Measurements from ENCODE around the gene GAST.
"Not testable (repeated sequence)": the region's sequence is repeated elsewhere in the genome, so short reads cannot be mapped to it uniquely, and the experiment has no call there.

The GAST gene

GRCh38 chr17:41700843-41701242, 11.3 kb upstream of the GAST start:
- not testable (repeated sequence) for H3K36me3 ChIP-seq (ENCODE audit: control insufficient read depth, insufficient read depth, low read length); H3K4me1 ChIP-seq (ENCODE audit: control insufficient read depth, insufficient read depth, low read length); H3K9me3 ChIP-seq (ENCODE audit: control insufficient read depth, insufficient read depth, low read length); H3K9ac ChIP-seq (ENCODE audit: low read depth, low read length); H3K4me3 ChIP-seq (ENCODE audit: low read depth, low read length)
- H3K27me3 ChIP-seq (ENCODE audit: control insufficient read depth, insufficient read depth, low read length), result peaks cover 11% of the 10 kb centered on the region

- no peaks in the 10 kb centered on the region for H3K36me3 ChIP-seq (ENCODE audit: control insufficient read depth, insufficient read depth, low read length)
- H3K9ac ChIP-seq (ENCODE audit: low read depth, low read length), result no peak overlapping the region
- H3K9me3 ChIP-seq (ENCODE audit: control insufficient read depth, insufficient read depth, low read length), result no peaks in the 10 kb centered on the region
- H3K4me3 ChIP-seq (ENCODE audit: low read depth, low read length), result no peak overlapping the region
- peaks cover 8% of the 10 kb centered on the region for H3K4me1 ChIP-seq (ENCODE audit: control insufficient read depth, insufficient read depth, low read length)
- H3K27me3 ChIP-seq (ENCODE audit: control insufficient read depth, insufficient read depth, low read length), result peaks cover 25% of the 10 kb centered on the region
Observed at GRCh38 chr17:41702712-41703111, 9.4 kb upstream of the GAST start.

GRCh38 chr17:41705271-41705991, 6.7 kb upstream of the GAST start:
- H3K4me3 ChIP-seq (ENCODE audit: low read depth, low read length), result no peak overlapping the region
- H3K9ac ChIP-seq (ENCODE audit: low read depth, low read length), result no peak overlapping the region
- peaks cover 8% of the 10 kb centered on the region for H3K4me1 ChIP-seq (ENCODE audit: control insufficient read depth, insufficient read depth, low read length)
- peaks cover 52% of the 10 kb centered on the region for H3K27me3 ChIP-seq (ENCODE audit: control insufficient read depth, insufficient read depth, low read length)
- no peaks in the 10 kb centered on the region for H3K36me3 ChIP-seq (ENCODE audit: control insufficient read depth, insufficient read depth, low read length)
- no peaks in the 10 kb centered on the region for H3K9me3 ChIP-seq (ENCODE audit: control insufficient read depth, insufficient read depth, low read length)

- Histone ChIP-seq H3K36me3 (ENCODE audit: control insufficient read depth, insufficient read depth, low read length) (no peaks in the 10 kb centered on the region), H3K4me1 (ENCODE audit: control insufficient read depth, insufficient read depth, low read length) (peaks cover 8% of the 10 kb centered on the region), H3K9ac (ENCODE audit: low read depth, low read length) (no peak overlapping the region), H3K27me3 (ENCODE audit: control insufficient read depth, insufficient read depth, low read length) (peaks cover 73% of the 10 kb centered on the region), H3K9me3 (ENCODE audit: control insufficient read depth, insufficient read depth, low read length) (no peaks in the 10 kb centered on the region), H3K4me3 (ENCODE audit: low read depth, low read length) (no peak overlapping the region)
Observed at GRCh38 chr17:41707803-41708669, 4.1 kb upstream of the GAST start.

- peaks cover 68% of the 10 kb centered on the region for H3K27me3 ChIP-seq (ENCODE audit: control insufficient read depth, insufficient read depth, low read length)
- no peak overlapping the region for H3K9ac ChIP-seq (ENCODE audit: low read depth, low read length)
- H3K36me3 ChIP-seq (ENCODE audit: control insufficient read depth, insufficient read depth, low read length), result no peaks in the 10 kb centered on the region
- H3K4me1 ChIP-seq (ENCODE audit: control insufficient read depth, insufficient read depth, low read length), result peaks cover 6% of the 10 kb centered on the region
- H3K4me3 ChIP-seq (ENCODE audit: low read depth, low read length), result no peak overlapping the region
- no peaks in the 10 kb centered on the region for H3K9me3 ChIP-seq (ENCODE audit: control insufficient read depth, insufficient read depth, low read length)
Observed at GRCh38 chr17:41710472-41711090, 1.6 kb upstream of the GAST start.

- H3K27me3 ChIP-seq (ENCODE audit: control insufficient read depth, insufficient read depth, low read length), result peaks cover 6% of the 10 kb centered on the region
- no peak overlapping the region for H3K4me3 ChIP-seq (ENCODE audit: low read depth, low read length)
- no peaks in the 10 kb centered on the region for H3K9me3 ChIP-seq (ENCODE audit: control insufficient read depth, insufficient read depth, low read length)
- H3K4me1 ChIP-seq (ENCODE audit: control insufficient read depth, insufficient read depth, low read length), result no peaks in the 10 kb centered on the region
- no peak overlapping the region for H3K9ac ChIP-seq (ENCODE audit: low read depth, low read length)
- no peaks in the 10 kb centered on the region for H3K36me3 ChIP-seq (ENCODE audit: control insufficient read depth, insufficient read depth, low read length)
Observed at GRCh38 chr17:41717408-41718286, 5.5 kb downstream of the GAST start.

GRCh38 chr17:41718287-41718645, 6.1 kb downstream of the GAST start:
- Histone ChIP-seq H3K4me3 (ENCODE audit: low read depth, low read length) (no peak overlapping the region), H3K27me3 (ENCODE audit: control insufficient read depth, insufficient read depth, low read length) (peaks cover 4% of the 10 kb centered on the region), H3K9ac (ENCODE audit: low read depth, low read length) (no peak overlapping the region), H3K36me3 (ENCODE audit: control insufficient read depth, insufficient read depth, low read length) (no peaks in the 10 kb centered on the region), H3K4me1 (ENCODE audit: control insufficient read depth, insufficient read depth, low read length) (no peaks in the 10 kb centered on the region), H3K9me3 (ENCODE audit: control insufficient read depth, insufficient read depth, low read length) (no peaks in the 10 kb centered on the region)

GRCh38 chr17:41722231-41722630, 10.1 kb downstream of the GAST start:
- Histone ChIP-seq H3K4me3 (ENCODE audit: low read depth, low read length) (no peak overlapping the region), H3K27me3 (ENCODE audit: control insufficient read depth, insufficient read depth, low read length) (no peaks in the 10 kb centered on the region), H3K9ac (ENCODE audit: low read depth, low read length) (no peak overlapping the region), H3K36me3 (ENCODE audit: control insufficient read depth, insufficient read depth, low read length) (no peaks in the 10 kb centered on the region), H3K4me1 (ENCODE audit: control insufficient read depth, insufficient read depth, low read length) (no peaks in the 10 kb centered on the region), H3K9me3 (ENCODE audit: control insufficient read depth, insufficient read depth, low read length) (no peaks in the 10 kb centered on the region)

- Histone ChIP-seq H3K27me3 (ENCODE audit: control insufficient read depth, insufficient read depth, low read length) (no peaks in the 10 kb centered on the region), H3K9me3 (ENCODE audit: control insufficient read depth, insufficient read depth, low read length) (no peaks in the 10 kb centered on the region), H3K4me3 (ENCODE audit: low read depth, low read length) (no peak overlapping the region), H3K9ac (ENCODE audit: low read depth, low read length) (no peak overlapping the region), H3K36me3 (ENCODE audit: control insufficient read depth, insufficient read depth, low read length) (no peaks in the 10 kb centered on the region), H3K4me1 (ENCODE audit: control insufficient read depth, insufficient read depth, low read length) (no peaks in the 10 kb centered on the region)
Observed at GRCh38 chr17:41723801-41724475, 11.8 kb downstream of the GAST start.

GRCh38 chr17:41724476-41725050, 12.4 kb downstream of the GAST start:
- Histone ChIP-seq H3K36me3 (ENCODE audit: control insufficient read depth, insufficient read depth, low read length) (no peaks in the 10 kb centered on the region), H3K9ac (ENCODE audit: low read depth, low read length) (no peak overlapping the region), H3K4me3 (ENCODE audit: low read depth, low read length) (no peak overlapping the region), H3K27me3 (ENCODE audit: control insufficient read depth, insufficient read depth, low read length) (no peaks in the 10 kb centered on the region), H3K9me3 (ENCODE audit: control insufficient read depth, insufficient read depth, low read length) (no peaks in the 10 kb centered on the region), H3K4me1 (ENCODE audit: control insufficient read depth, insufficient read depth, low read length) (no peaks in the 10 kb centered on the region)
